OCI-M2 (cell line): ENCODE data around the gene SLC1A2.

Source experiments
- DNase-seq: peaks from one replicate; lab custom pipeline; 2025; ENCODE audit not compliant: unreplicated experiment; lab: John Stamatoyannopoulos, UW

SLC1A2 gene

GRCh38 chr11:35352077-35352888 lies 67.1 kb downstream of the SLC1A2 start:
- DNase-seq = no peak

GRCh38 chr11:35349897-35350296 lies 69.5 kb downstream of the SLC1A2 start:
- DNase-seq = no peak

DNA sequence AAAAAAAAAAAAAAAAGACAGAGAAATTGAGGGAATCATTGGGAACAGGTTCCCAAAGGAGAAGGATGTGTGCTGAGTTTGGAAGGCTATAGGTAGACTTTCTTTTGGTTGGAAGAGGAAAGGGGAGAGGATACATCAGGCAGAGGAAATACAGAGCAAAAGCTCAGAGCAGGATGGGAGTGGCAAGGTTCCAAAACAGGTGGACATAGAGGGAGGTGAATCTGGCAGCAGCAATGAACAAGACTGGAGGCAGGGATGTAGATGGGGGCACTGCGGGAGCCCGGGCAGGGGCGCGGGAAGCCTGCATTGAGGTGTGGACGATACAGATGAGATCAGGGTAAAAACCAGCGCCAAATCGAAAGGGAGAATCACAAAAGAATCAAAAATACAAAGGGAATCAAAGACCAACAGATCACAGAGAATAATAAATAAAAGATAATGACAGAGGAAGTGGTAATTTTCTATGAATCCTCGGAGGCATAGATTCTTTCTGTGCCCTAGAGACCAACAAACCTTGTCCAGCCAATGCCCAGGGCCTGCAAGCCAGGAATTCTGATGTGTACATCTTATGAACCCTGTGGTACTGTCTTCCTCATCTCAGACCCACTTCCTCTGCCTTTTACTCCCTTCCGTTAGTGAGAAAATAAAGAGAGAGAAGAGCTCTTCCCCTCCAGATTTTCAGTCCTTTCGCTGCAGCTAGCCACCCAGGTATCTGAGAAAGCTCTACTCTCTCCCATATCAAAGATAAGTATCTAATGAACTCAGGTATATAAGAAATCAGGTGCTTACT lies 70.3 kb downstream of the SLC1A2 start:
- DNase-seq = no peak

DNA sequence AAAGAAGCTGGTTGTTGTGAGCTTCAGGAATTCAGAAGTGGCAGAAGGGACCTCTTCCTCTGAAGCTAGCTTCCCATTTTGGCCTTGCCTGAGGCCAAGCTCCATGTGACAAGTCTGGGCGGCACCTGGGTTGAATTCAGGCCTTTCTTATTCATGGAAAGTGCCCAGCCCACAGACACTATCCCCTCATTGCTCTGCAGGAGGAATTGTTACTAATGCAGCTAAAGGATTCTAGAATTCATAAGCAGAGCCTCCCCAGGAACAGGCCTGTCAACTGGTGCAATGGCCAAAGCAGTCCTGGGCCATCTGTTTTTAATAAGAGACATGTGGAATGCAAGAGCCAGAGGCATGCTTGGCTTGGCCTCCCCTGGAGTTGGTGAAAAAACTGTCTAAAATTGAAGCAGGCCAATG lies 71.4 kb downstream of the SLC1A2 start:
- no peak for DNase-seq

DNA sequence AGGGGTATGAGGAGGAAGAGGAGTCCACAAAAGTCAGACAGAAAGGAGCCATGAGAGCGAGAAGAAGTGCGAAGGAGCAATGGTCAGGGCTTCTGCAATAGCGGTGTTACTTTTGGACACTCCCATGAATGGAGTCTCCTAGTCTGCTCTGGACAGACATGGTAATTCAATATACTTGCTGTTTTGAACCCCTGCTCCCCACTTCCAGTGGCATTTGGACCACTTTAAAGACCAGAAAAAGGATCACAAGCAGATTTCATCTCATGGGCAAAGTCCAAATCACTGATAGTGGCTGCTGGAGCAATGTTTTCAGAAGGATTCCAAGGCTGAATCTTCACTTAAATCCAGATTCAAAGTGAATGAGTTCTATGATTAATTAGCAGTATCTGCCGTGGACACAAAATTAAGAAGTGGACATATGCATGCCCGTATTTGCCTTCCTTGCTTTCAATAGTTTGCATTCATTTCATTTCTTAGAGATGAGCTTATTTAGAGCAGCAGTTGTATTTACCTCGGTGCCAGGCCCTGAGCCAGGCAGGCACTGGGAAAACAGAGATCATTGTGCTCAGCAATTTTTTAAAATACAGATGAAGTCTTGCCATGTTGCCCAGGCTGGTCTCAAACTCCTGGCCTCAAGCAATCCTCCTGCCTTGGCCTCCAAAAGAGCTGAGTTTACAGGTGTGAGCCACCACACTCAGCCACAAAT lies 72.0 kb downstream of the SLC1A2 start:
- no peak for DNase-seq

DNA sequence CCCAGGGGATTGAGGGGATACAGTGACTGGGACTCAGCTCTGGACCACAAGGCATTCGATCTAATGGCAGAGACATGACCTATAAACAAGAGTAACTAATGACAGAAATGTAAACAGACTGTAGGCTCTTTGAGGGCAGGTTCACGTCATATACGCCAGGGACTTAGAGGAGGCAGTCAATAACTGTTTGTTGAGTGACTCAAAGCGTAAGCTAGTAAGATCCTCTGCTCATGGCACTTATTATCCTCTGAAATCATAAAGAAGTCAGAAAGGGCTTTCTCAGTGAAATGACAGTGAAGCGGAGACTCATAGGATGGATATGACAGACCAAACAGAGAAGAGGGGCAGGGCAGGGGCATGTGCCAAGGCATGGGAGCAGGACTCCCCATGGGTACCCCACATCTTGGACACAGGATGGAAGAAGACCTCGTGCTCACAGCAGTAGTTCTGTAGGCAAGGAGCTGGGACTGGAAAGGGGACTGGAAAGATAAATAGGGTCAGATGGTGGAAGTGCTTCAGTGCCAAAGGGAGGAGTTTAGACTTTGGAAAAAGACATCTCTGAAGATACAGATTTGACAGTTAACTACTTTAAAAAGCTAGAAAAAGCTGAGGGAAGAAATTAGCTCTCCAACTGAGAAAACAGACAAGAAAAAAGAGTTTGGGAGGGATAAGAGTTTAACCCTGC lies 72.7 kb downstream of the SLC1A2 start:
- no peak for DNase-seq

DNA sequence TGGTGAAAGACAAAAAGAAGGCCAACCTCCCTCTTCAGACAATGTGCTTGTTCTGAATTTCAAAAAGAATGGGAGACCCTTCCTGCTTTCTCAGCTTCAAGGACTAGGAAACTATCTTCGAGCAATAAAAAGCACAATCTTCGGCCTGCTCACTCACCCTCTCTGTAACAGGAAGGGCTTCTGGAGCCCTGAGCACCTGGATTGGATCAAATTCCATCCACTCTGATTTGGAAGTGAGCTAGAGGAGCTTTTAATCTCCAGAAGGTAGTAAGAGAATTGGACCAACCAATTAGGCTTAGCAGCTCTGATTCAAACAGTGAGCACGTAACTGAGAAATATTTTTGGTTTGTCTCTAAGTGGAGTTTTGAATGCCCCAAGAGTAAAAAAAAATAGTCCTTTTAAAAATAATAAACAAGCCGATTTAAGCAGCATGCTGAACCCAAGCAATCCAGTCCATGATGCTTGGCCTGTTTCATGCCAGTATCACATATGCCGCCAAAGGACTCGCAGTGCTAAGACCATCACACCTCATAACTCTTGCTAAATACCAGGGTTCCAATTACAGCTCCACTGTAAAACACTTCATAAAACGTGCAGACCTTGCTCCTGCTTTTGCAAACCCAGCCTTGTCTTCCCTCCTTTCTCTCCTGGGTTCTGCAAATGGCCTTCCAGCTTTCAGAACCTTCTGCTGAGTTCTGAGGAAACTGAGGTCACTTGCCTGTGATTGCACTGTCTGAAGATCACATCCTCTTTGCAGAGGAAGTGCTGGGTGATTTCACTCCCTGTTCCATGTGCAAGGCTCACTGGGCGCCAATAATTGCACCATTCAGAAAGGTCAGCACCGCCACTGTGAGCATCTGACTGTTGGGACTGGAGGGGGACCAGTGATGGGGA lies 74.4 kb downstream of the SLC1A2 start:
- DNase-seq = no peak

GRCh38 chr11:35343033-35343598 lies 76.2 kb downstream of the SLC1A2 start:
- no peak for DNase-seq

GRCh38 chr11:35340715-35341114 lies 78.6 kb downstream of the SLC1A2 start:
- DNase-seq = no peak

DNA sequence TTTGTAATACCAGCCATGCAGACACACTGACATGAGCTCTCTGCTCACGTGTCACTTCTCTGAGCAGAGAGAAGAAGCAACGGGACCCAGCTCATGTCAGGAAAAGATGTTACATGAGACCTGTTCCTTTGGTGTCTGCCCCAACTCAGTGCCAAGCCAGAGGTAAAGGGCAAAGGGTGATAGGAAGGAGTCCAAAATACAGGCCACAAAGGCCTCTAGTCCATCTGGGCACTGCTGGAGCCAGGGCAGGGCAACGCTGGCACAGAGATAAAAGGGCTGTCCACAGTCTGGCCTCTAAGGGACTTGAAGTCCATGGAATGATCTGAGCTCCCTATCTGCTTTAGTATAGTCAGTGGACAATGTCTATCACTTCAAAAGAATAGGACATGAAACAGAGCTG lies 79.3 kb downstream of the SLC1A2 start:
- no peak for DNase-seq

DNA sequence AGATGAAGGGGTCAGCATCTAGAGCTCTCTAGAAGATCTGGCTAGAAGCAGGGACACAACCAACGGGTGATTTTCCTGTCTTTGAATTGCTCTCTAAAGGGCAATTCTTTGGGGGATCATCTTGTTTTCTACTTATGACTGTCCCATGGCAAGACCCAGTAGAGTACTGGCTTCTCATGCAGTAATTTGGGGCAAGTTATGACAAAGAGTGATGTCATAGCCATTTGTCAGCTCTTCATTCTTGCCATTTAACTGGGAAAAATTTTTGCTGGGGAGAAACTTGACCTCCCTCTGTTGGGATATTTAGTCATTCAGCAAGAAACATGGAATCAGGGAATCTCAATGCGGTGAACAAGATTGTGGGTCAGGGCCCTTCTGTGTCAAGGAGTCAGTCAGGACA lies 80.4 kb downstream of the SLC1A2 start:
- no peak for DNase-seq

GRCh38 chr11:35337914-35338305 lies 81.4 kb downstream of the SLC1A2 start:
- no peak for DNase-seq

GRCh38 chr11:35337136-35337913 lies 82.0 kb downstream of the SLC1A2 start:
- no peak for DNase-seq

DNA sequence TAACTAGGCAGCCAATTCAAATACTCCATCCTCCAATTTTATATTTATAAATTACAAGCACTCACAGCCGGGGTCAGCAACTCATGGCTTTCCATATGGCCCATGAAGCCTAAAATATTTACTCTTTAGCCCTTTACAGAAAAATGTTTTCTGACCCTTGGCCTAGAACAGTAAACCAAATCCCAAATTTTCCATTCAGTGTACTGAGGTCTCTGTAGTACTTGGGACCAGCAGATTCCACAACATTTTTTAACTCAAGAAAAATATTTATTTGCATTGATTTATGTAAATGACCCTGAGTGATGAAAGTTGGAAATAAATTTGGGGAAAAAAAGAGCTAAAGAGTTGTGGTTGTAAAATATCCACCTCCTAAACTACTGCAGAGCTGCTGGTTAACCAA lies 82.6 kb downstream of the SLC1A2 start:
- DNase-seq = no peak

DNA sequence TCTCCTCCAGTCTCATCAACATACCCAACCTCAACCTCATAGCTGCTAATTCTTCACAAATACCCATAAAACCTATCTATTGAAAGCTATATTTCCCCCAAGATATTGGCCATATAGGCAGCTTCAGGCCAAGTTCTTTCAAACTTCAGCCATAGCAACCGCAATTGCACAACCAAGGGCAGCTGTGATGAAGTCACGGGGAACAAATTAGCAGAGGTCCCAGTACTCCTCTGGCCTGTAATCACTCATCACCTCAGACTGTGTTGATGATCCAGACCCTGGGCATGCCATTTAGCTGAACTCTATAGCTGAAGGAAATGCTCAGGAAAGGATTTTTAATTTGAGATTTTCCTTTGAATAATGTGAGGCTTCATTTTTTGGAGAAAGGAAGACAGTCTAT lies 84.1 kb downstream of the SLC1A2 start:
- DNase-seq = no peak

- no peak for DNase-seq
Observed at GRCh38 chr11:35334385-35335090, 84.8 kb downstream of the SLC1A2 start.

DNA sequence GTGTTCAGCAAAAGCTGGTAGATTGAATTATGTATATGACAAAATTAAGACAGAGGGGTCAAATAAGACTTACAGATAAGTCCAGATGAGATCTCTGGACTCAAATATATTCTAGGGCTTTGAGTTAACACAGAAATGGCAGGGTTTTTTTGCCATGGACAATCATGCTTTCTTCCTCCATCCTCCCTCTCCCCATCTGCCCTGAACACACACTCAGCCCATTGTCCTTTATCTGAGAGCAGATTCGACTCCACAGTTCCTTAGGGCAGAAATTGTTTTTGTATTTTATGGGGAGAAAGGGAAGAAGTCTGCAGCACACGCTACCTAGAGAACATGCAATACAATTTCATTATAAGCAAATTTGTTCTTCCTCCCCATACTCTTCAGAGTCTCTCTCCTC lies 86.8 kb downstream of the SLC1A2 start:
- DNase-seq = no peak

- DNase-seq = no peak
Observed at GRCh38 chr11:35330931-35331330, 88.4 kb downstream of the SLC1A2 start.
